ENCODE data around the gene TRIL. TPM values are rescaled to one million over a fixed set of nuclear protein-coding genes. Genes with fewer than 3 reads are reported as not detected.

Gene TRIL
- total and polyA plus RNA-seq, 11 donors = 0.53 to 7.0 (median 3.2) TPM

- intact Hi-C loops (cut with DNase I) = loop anchor here in 1 of 10 donors (10.0 kb wide), 1 partner anchor 51 kb away; the partner anchor contains the start of gene TRIL
- Histone ChIP-seq H3K27ac (no peak overlapping the region), H3K4me1 (peaks cover 0 to 28% (median 5%) of the 10 kb centered on the region in 12 donors), H3K36me3 (no peaks in the 10 kb centered on the region), H3K4me3 (no peak overlapping the region), H3K27me3 (no peaks in the 10 kb centered on the region), H3K9me3 (no peaks in the 10 kb centered on the region)
- no peak for ATAC-seq
- no peak for DNase-seq
- TF ChIP-seq POLR2A (IDR thresholded peaks at IDR 0.05) (no peak), CTCF (IDR thresholded peaks at IDR 0.05) (no peak)
- WGBS, 4 donors = 35 to 52% (median 51%) methylated on average over 1 of the region's 1 CpG
These were observed 47.3 kb upstream of the TRIL start for GRCh38 chr7:29005406-29005805.

- peaks cover 0 to 34% (median 7%) of the 10 kb centered on the region in 12 donors for H3K4me1 ChIP-seq
- H3K4me3 ChIP-seq = no peak overlapping the region
- 94 to 99% (median 97%) methylated on average over 5 of the region's 5 CpGs for WGBS, 4 donors
- H3K9me3 ChIP-seq = no peaks in the 10 kb centered on the region
- intact Hi-C loops (cut with DNase I) = loop anchor here in 1 of 10 donors (10.0 kb wide), 1 partner anchor 49 kb away; the partner anchor contains the start of gene TRIL
- no peaks in the 10 kb centered on the region for H3K36me3 ChIP-seq
- H3K27ac ChIP-seq = no peak overlapping the region
- no peaks in the 10 kb centered on the region for H3K27me3 ChIP-seq
- ATAC-seq = no peak
- TF ChIP-seq CTCF (IDR thresholded peaks at IDR 0.05) (no peak), POLR2A (IDR thresholded peaks at IDR 0.05) (no peak)
- no peak for DNase-seq
These were observed 45.6 kb upstream of the TRIL start for GRCh38 chr7:29003703-29004102.

- Histone ChIP-seq H3K4me1 (peaks cover 3 to 47% (median 24%) of the 10 kb centered on the region in 12 donors), H3K9me3 (no peaks in the 10 kb centered on the region), H3K4me3 (no peak overlapping the region), H3K27me3 (no peaks in the 10 kb centered on the region), H3K36me3 (no peaks in the 10 kb centered on the region), H3K27ac (no peak overlapping the region)
- intact Hi-C loops (cut with DNase I) = loop anchor here in 1 of 10 donors (10.0 kb wide), 1 partner anchor 46 kb away; the partner anchor contains the start of gene TRIL
- DNase-seq = no peak
- WGBS, 4 donors = 92 to 97% (median 95%) methylated on average over 2 of the region's 2 CpGs
- TF ChIP-seq POLR2A (IDR thresholded peaks at IDR 0.05) = no peak
- TF ChIP-seq CTCF (IDR thresholded peaks at IDR 0.05) = no peak
- no peak for ATAC-seq
These were observed 42.6 kb upstream of the TRIL start for GRCh38 chr7:29000717-29001076.

GRCh38 chr7:28999895-29000716 lies 42.0 kb upstream of the TRIL start:
- Histone ChIP-seq H3K27ac (peak overlapping the region in 2 of 12 donors; percentile 17 to 50), H3K4me1 (peaks cover 3 to 47% (median 24%) of the 10 kb centered on the region in 12 donors), H3K27me3 (no peaks in the 10 kb centered on the region), H3K9me3 (no peaks in the 10 kb centered on the region), H3K36me3 (no peaks in the 10 kb centered on the region), H3K4me3 (no peak overlapping the region)
- intact Hi-C loops (cut with DNase I) = loop anchor here in 1 of 10 donors (10.0 kb wide), 1 partner anchor 45 kb away; the partner anchor contains the start of gene TRIL
- no peak for DNase-seq
- peak; percentile 51 to 68 (median 63) for ATAC-seq
- WGBS, 4 donors = 68 to 75% (median 73%) methylated on average over 12 of the region's 12 CpGs
- no peak for TF ChIP-seq POLR2A (IDR thresholded peaks at IDR 0.05)
- no peak for TF ChIP-seq CTCF (IDR thresholded peaks at IDR 0.05)
